OCI-LY7 (cell line): ENCODE results near the gene NWD2. TPM values are rescaled to one million over a fixed set of nuclear protein-coding genes. Genes with fewer than 3 reads are reported as not detected.

Experiments
- BruUV-seq: library from RNA; stranded (reverse); fragments of 400-500 nt; replicated peaks from 2 replicates; lab custom pipeline; 2021; lab: Mats Ljungman, UMichigan
- CTCF ChIA-PET: fragments of 300-600 bp; sonication (Branson Sonifier 250); formaldehyde crosslinking; loops from one replicate; lab custom pipeline; 2022; ENCODE audit warnings: antibody characterized with exemption; ENCODE audit not compliant: unreplicated experiment; lab: Charles Lee
- POLR2A ChIA-PET: fragments of 300-600 bp; sonication (Branson Sonifier 250); formaldehyde crosslinking; loops from one replicate; lab custom pipeline; 2022; ENCODE audit warnings: antibody characterized with exemption; lab: Charles Lee
- DNase-seq: peaks from one replicate; pipeline ENCODE4 v3.0.0-alpha.2; 2015; ENCODE audit warnings: low spot score
- H2AFZ ChIP-seq: fragments of 200-600 bp; sonication (generic), shearing (Covaris generic); 2 replicates; pipeline ENCODE4 v1.6.1; 2014; ENCODE audit warnings: mild to moderate bottlenecking, antibody characterized with exemption, low read length, moderate library complexity
- H3K27ac ChIP-seq: fragments of 200-600 bp; sonication (generic); 2 replicates; pipeline ENCODE4 v1.5.1; 2014; ENCODE audit warnings: mixed run types, low read depth, mild to moderate bottlenecking, moderate library complexity, low read length, inconsistent platforms; ENCODE audit not compliant: poor library complexity, severe bottlenecking
- H3K36me3 ChIP-seq: fragments of 200-600 bp; sonication (generic); 2 replicates; pipeline ENCODE4 v1.6.1; 2014; ENCODE audit warnings: mild to moderate bottlenecking, antibody characterized with exemption, low read length, moderate library complexity, mixed read lengths; ENCODE audit not compliant: insufficient read depth
- H3K4me1 ChIP-seq: fragments of 200-600 bp; sonication (generic); 2 replicates; pipeline ENCODE4 v1.5.1; 2014; ENCODE audit warnings: mild to moderate bottlenecking, low read length; ENCODE audit not compliant: insufficient read depth, poor library complexity, severe bottlenecking
- H3K4me2 ChIP-seq: fragments of 200-600 bp; sonication (generic); 2 replicates; pipeline ENCODE4 v1.6.1; 2014; ENCODE audit warnings: mild to moderate bottlenecking, low read length
- H3K4me3 ChIP-seq: fragments of 200-600 bp; sonication (generic); 2 replicates; pipeline ENCODE4 v1.5.1; 2014; ENCODE audit warnings: mild to moderate bottlenecking, low read depth, low read length; ENCODE audit not compliant: poor library complexity, severe bottlenecking
- H3K79me2 ChIP-seq: fragments of 200-600 bp; sonication (generic); 2 replicates; pipeline ENCODE4 v1.6.1; 2016; ENCODE audit warnings: low read depth, mild to moderate bottlenecking, low read length, moderate library complexity, mixed read lengths; ENCODE audit not compliant: insufficient read depth
- H3K9me2 ChIP-seq: fragments of 200-600 bp; sonication (generic); 2 replicates; pipeline ENCODE4 v1.6.1; 2016; ENCODE audit warnings: mild to moderate bottlenecking, low read length, mixed read lengths; ENCODE audit not compliant: insufficient read depth
- H3K9me3 ChIP-seq: fragments of 200-600 bp; sonication (generic); 2 replicates; pipeline ENCODE4 v1.6.1; 2014; ENCODE audit warnings: mild to moderate bottlenecking, mixed run types, low read length, mixed read lengths
- H4K20me1 ChIP-seq: fragments of 200-600 bp; sonication (generic); 2 replicates; pipeline ENCODE4 v1.6.1; 2014; ENCODE audit warnings: mild to moderate bottlenecking, antibody characterized with exemption, low read length, moderate library complexity, mixed read lengths; ENCODE audit not compliant: insufficient read depth
- EZH2phosphoT487 ChIP-seq: fragments of 200-600 bp; sonication (generic); IDR thresholded peaks from 2 replicates; pipeline ENCODE4 v1.6.1; 2018; ENCODE audit warnings: low read depth, borderline replicate concordance, mild to moderate bottlenecking, mixed run types, antibody characterized with exemption, low read length, moderate library complexity, mixed read lengths
- intact Hi-C: fragments of 100-400 bp; cut with micrococcal nuclease; formaldehyde crosslinking; loops from one replicate; pipeline ENCODE4 v1.10.0; 2022; ENCODE audit not compliant: unreplicated experiment
- total RNA-seq, 2 experiments: library from RNA; depleted of rRNA in 1 of 2; stranded (reverse); fragments of >200 nt in 1 of 2; shearing (Covaris generic) in 1 of 2; gene quantifications; 2 replicates each; pipeline ENCODE4 v1.2.3, GENCODE V29; 2014 to 2022
- TF ChIP-seq, protein P1 (sequence below): fragments of 200-600 bp; sonication (generic); conservative IDR thresholded peaks from 2 replicates; pipeline ENCODE4 v1.5.1; 2014; ENCODE audit warnings: mild to moderate bottlenecking, antibody characterized with exemption, low read length, moderate library complexity, mixed read lengths

NWD2 gene
- total RNA-seq, 2 experiments from 2014 or later: not detected

DNA sequence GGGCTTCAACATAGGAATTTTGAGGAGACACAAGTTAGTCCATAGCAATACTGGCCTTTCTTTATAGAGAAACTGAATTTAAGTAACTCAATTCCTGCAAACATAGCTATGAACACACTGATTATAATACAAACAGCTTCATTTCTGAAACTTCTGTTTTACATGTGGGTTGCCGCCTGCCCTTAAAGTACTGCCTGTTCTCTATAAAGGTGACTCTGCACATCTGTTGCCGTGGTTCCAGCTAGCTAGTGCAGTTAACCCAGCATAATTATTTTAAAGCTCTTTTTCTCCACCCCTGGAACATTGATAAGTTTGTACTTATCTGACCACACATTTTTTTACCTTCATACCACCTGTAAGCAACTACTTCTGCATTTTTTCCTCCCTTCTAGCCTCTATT lies 177.6 kb downstream of the NWD2 start:
- Histone ChIP-seq H4K20me1 (no peaks in the 10 kb centered on the region), H3K79me2 (no peaks in the 10 kb centered on the region), H3K27ac (no peak overlapping the region), H3K4me2 (no peak overlapping the region), H2AFZ (no peak overlapping the region), H3K4me1 (no peaks in the 10 kb centered on the region), H3K9me2 (no peaks in the 10 kb centered on the region), H3K36me3 (no peaks in the 10 kb centered on the region), H3K9me3 (no peaks in the 10 kb centered on the region), H3K4me3 (no peak overlapping the region)
- TF ChIP-seq, protein P1, sequence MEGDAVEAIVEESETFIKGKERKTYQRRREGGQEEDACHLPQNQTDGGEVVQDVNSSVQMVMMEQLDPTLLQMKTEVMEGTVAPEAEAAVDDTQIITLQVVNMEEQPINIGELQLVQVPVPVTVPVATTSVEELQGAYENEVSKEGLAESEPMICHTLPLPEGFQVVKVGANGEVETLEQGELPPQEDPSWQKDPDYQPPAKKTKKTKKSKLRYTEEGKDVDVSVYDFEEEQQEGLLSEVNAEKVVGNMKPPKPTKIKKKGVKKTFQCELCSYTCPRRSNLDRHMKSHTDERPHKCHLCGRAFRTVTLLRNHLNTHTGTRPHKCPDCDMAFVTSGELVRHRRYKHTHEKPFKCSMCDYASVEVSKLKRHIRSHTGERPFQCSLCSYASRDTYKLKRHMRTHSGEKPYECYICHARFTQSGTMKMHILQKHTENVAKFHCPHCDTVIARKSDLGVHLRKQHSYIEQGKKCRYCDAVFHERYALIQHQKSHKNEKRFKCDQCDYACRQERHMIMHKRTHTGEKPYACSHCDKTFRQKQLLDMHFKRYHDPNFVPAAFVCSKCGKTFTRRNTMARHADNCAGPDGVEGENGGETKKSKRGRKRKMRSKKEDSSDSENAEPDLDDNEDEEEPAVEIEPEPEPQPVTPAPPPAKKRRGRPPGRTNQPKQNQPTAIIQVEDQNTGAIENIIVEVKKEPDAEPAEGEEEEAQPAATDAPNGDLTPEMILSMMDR: no peak
- TF ChIP-seq EZH2phosphoT487: no peak
- intact Hi-C loops: no loop called here
- POLR2A ChIA-PET: interaction anchor here (0.8 kb wide), 1 partner anchor 10 kb away, joined by 3 read pairs; no protein-coding TSS in a partner anchor
- CTCF ChIA-PET: no interaction called here
- BruUV-seq: no TSS peak
- DNase-seq: no peak

DNA sequence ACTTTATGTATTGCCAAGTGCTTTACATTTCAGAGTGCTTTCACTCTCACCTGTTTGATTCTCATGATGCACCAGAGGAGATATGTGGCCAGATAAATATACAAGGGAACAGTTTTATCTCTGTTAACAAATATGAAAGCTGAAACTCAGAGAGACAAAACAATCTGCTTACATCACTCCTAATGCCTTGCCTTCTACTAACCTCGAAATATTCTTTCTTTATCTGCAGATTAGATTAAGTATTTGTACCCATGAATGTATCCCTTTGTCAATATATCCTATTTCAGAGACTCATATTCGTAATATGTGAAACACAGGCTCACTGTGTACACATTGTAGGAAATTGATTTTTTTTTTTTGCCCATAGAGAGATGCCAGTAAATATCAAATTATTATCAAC lies 178.1 kb downstream of the NWD2 start:
- H4K20me1 ChIP-seq: no peaks in the 10 kb centered on the region
- H3K4me2 ChIP-seq: no peak overlapping the region
- POLR2A ChIA-PET: interaction anchor here (0.8 kb wide), 1 partner anchor 9 kb away, joined by 3 read pairs; no protein-coding TSS in a partner anchor
- no peaks in the 10 kb centered on the region for H3K9me2 ChIP-seq
- no peaks in the 10 kb centered on the region for H3K4me1 ChIP-seq
- intact Hi-C loops: no loop called here
- H2AFZ ChIP-seq: no peak overlapping the region
- no peak for TF ChIP-seq EZH2phosphoT487
- TF ChIP-seq, protein P1: no peak
- no peaks in the 10 kb centered on the region for H3K79me2 ChIP-seq
- BruUV-seq: no TSS peak
- DNase-seq: no peak
- H3K27ac ChIP-seq: no peak overlapping the region
- H3K4me3 ChIP-seq: no peak overlapping the region
- no peaks in the 10 kb centered on the region for H3K36me3 ChIP-seq
- no peaks in the 10 kb centered on the region for H3K9me3 ChIP-seq
- CTCF ChIA-PET: no interaction called here

DNA sequence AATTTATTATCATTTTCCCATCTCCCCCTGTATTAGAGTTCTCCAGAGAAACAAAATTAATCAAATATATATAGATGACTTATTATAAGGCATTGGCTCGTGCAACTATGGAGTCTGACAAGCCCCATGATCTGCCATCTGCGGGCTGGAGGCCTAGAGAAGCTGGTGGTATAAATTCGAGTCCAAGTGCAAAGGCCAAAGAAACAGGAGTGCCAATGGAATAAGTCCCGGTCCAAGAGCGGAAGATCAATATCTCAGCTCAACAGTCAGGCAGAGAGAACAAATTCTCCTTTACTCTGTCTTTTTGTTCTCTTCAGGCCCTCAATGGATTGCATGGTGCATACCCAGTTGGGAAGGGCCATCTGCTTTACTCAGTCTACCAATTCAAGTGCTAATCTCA lies 178.8 kb downstream of the NWD2 start:
- no TSS peak for BruUV-seq
- CTCF ChIA-PET: no interaction called here

More for the DNA sequence above, 178.8 kb downstream of the NWD2 start:
- no peak overlapping the region for H3K27ac ChIP-seq
- DNase-seq: no peak
- no peak for TF ChIP-seq EZH2phosphoT487
- H3K4me3 ChIP-seq: no peak overlapping the region
- H3K79me2 ChIP-seq: no peaks in the 10 kb centered on the region
- no peaks in the 10 kb centered on the region for H4K20me1 ChIP-seq
- H3K9me2 ChIP-seq: no peaks in the 10 kb centered on the region
- POLR2A ChIA-PET: interaction anchor here (1.3 kb wide), 1 partner anchor 9 kb away, joined by 3 read pairs; no protein-coding TSS in a partner anchor
- H2AFZ ChIP-seq: no peak overlapping the region
- intact Hi-C loops: no loop called here
- no peak overlapping the region for H3K4me2 ChIP-seq
- H3K36me3 ChIP-seq: no peaks in the 10 kb centered on the region
- no peaks in the 10 kb centered on the region for H3K4me1 ChIP-seq
- no peaks in the 10 kb centered on the region for H3K9me3 ChIP-seq
